Lower leg skin (tissue), 3 donors: ENCODE data around the gene SLC52A1.

ENCODE experiments used
- CTCF ChIP-seq, 3 donors: fragments of 450-650 bp; IDR thresholded peaks; one replicate each; pipeline ENCODE4 v1.5.1; 2016; ENCODE audit warnings: antibody characterized with exemption in 3 of 3, mild to moderate bottlenecking in 3 of 3, moderate library complexity in 2 of 3
- POLR2A ChIP-seq, 2 donors: fragments of 450-650 bp; IDR thresholded peaks; one replicate each; pipeline ENCODE4 v1.6.1; 2016 to 2017; ENCODE audit warnings: antibody characterized with exemption in 2 of 2, mild to moderate bottlenecking in 1 of 2, moderate library complexity in 1 of 2

GRCh38 chr17:5045496-5045895 is 10.3 kb upstream of the SLC52A1 start:
- no peak for TF ChIP-seq POLR2A (IDR thresholded peaks at IDR 0.05)
- TF ChIP-seq CTCF (IDR thresholded peaks at IDR 0.05): no peak
